Sigmoid colon (tissue), 7 donors: ENCODE data around the gene ZNF219. TPM values are rescaled to one million over a fixed set of nuclear protein-coding genes. Genes with fewer than 3 reads are reported as not detected.

ENCODE experiments used
- DNase-seq: peaks from one replicate; pipeline ENCODE4 v3.0.0-alpha.2; 2019
- H3K27ac ChIP-seq, 4 donors: fragments of 200-600 bp; sonication (generic); one replicate each; pipeline ENCODE4 v1.5.1; 2016 to 2019; ENCODE audit warnings: mild to moderate bottlenecking in 1 of 4
- H3K27me3 ChIP-seq, 3 donors: fragments of 200-600 bp; sonication (generic); one replicate each; pipeline ENCODE4 v1.5.1; 2019; ENCODE audit warnings: mild to moderate bottlenecking in 1 of 3
- H3K36me3 ChIP-seq, 4 donors: fragments of 200-600 bp; sonication (generic); one replicate each; pipeline ENCODE4 v1.5.1; 2016 to 2019
- H3K4me1 ChIP-seq, 4 donors: fragments of 200-600 bp; sonication (generic); one replicate each; pipeline ENCODE4 v1.5.1; 2017 to 2019
- H3K4me3 ChIP-seq, 4 donors: fragments of 200-600 bp; sonication (generic); one replicate each; pipeline ENCODE4 v1.5.1; 2017 to 2019; ENCODE audit warnings: mild to moderate bottlenecking in 2 of 4, moderate library complexity in 1 of 4
- H3K9me3 ChIP-seq, 4 donors: fragments of 200-600 bp in 3 of 4; sonication (generic) in 3 of 4; one replicate each; pipeline versions ENCODE4 v1.5.1 to v1.6.1; 2013 to 2019
- EP300 ChIP-seq, 4 donors: sonication (generic); formaldehyde crosslinking; IDR thresholded peaks; one replicate each; pipeline ENCODE4 v1.6.1; 2017; ENCODE audit warnings: antibody characterized with exemption in 4 of 4
- POLR2A ChIP-seq, 2 donors: fragments of 450-650 bp; IDR thresholded peaks; one replicate each; pipeline ENCODE4 v1.6.1; 2016; ENCODE audit warnings: antibody characterized with exemption in 2 of 2, mild to moderate bottlenecking in 2 of 2, moderate library complexity in 2 of 2
- POLR2AphosphoS5 ChIP-seq, 4 donors: sonication (generic); formaldehyde crosslinking; IDR thresholded peaks; one replicate each; pipeline ENCODE4 v1.6.1; 2017; ENCODE audit warnings: antibody characterized with exemption in 4 of 4
- WGBS, 2 donors: extraction: QIAGEN DNeasy Blood & Tissue Kit; methylation state at CpG; one replicate each; pipeline ENCODE4 v1.1.7; 2013; 5-methylcytosine and 5-hydroxymethylcytosine counted together
- intact Hi-C: fragments of 100-400 bp; cut with DNase I; formaldehyde crosslinking; loops from one replicate; pipeline ENCODE4 v1.15.1; 2023
- polyA plus RNA-seq, 3 donors: library from polyadenylated mRNA; stranded (reverse); fragments of 200-250 nt; gene quantifications; one replicate each; pipeline ENCODE4 v1.2.3, GENCODE V29; 2013
- total RNA-seq, 4 donors: library from RNA; depleted of rRNA; stranded (reverse); fragments of >200 nt; gene quantifications; one replicate each; pipeline ENCODE4 v1.1.0, GENCODE V29; 2016
- TF ChIP-seq, protein P1 (sequence below), 4 experiments: fragments of 450-650 bp in 3 of 4; fragments of 200-600 bp in 1 of 4; IDR thresholded peaks; one replicate each; pipeline ENCODE4 v1.5.1; 2016 to 2019; ENCODE audit warnings: antibody characterized with exemption in 4 of 4, mild to moderate bottlenecking in 3 of 4, moderate library complexity in 2 of 4
- donor health status: healthy with polysubstance abuse.
- donor health status: Bipolar disorder and iron deficiency.
- donor health status: healthy.

The ZNF219 gene
- total and polyA plus RNA-seq, 7 donors = 27.6 to 89.7 (median 48.2) TPM

- peaks cover 0 to 58% (median 50%) of the 10 kb centered on the region in 4 donors for H3K4me1 ChIP-seq
- TF ChIP-seq, protein P1, sequence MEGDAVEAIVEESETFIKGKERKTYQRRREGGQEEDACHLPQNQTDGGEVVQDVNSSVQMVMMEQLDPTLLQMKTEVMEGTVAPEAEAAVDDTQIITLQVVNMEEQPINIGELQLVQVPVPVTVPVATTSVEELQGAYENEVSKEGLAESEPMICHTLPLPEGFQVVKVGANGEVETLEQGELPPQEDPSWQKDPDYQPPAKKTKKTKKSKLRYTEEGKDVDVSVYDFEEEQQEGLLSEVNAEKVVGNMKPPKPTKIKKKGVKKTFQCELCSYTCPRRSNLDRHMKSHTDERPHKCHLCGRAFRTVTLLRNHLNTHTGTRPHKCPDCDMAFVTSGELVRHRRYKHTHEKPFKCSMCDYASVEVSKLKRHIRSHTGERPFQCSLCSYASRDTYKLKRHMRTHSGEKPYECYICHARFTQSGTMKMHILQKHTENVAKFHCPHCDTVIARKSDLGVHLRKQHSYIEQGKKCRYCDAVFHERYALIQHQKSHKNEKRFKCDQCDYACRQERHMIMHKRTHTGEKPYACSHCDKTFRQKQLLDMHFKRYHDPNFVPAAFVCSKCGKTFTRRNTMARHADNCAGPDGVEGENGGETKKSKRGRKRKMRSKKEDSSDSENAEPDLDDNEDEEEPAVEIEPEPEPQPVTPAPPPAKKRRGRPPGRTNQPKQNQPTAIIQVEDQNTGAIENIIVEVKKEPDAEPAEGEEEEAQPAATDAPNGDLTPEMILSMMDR (IDR thresholded peaks at IDR 0.05) = peak; percentile 74 to 88 (median 86)
- TF ChIP-seq POLR2AphosphoS5 (IDR thresholded peaks at IDR 0.05) (peak; percentile 95 to 96 (median 96)), EP300 (IDR thresholded peaks at IDR 0.05) (peak in 2 of 4 donors; percentile 13 to 54), POLR2A (IDR thresholded peaks at IDR 0.05) (peak; percentile 80 to 91)
- no peaks in the 10 kb centered on the region for H3K36me3 ChIP-seq
- no peaks in the 10 kb centered on the region for H3K9me3 ChIP-seq
- WGBS, 2 donors = 0% methylated on average over 62 of the region's 62 CpGs
- intact Hi-C loops = loop anchor here (1.0 to 10.0 kb wide), 3 partner anchors 12 to 249 kb away; partner anchors contain the start of gene ARHGEF40
- no peaks in the 10 kb centered on the region for H3K27me3 ChIP-seq
- H3K27ac ChIP-seq = peak overlapping the region; percentile 90 to 99 (median 96)
- peak overlapping the region; percentile 53 to 72 (median 59) for H3K4me3 ChIP-seq
- peak; percentile 98 for DNase-seq
These were observed 5.4 kb upstream of the ZNF219 start for GRCh38 chr14:21103710-21104447.

GRCh38 chr14:21103411-21103709, 4.9 kb upstream of the ZNF219 start:
- no peak for DNase-seq
- TF ChIP-seq POLR2AphosphoS5 (IDR thresholded peaks at IDR 0.05) (peak in 1 of 4 donors; percentile 2), EP300 (IDR thresholded peaks at IDR 0.05) (no peak), POLR2A (IDR thresholded peaks at IDR 0.05) (no peak)
- TF ChIP-seq, protein P1 (IDR thresholded peaks at IDR 0.05) = no peak
- WGBS, 2 donors = 0% methylated on average over 9 of the region's 9 CpGs
- H3K4me3 ChIP-seq = peak overlapping the region; percentile 53 to 72 (median 59)
- no peaks in the 10 kb centered on the region for H3K27me3 ChIP-seq
- H3K27ac ChIP-seq = peak overlapping the region; percentile 90 to 99 (median 96)
- no peaks in the 10 kb centered on the region for H3K9me3 ChIP-seq
- peaks cover 0 to 60% (median 51%) of the 10 kb centered on the region in 4 donors for H3K4me1 ChIP-seq
- H3K36me3 ChIP-seq = no peaks in the 10 kb centered on the region
- intact Hi-C loops = loop anchor here (10.0 kb wide), 1 partner anchor 249 kb away; no protein-coding TSS in a partner anchor

- H3K9me3 ChIP-seq = no peaks in the 10 kb centered on the region
- peak overlapping the region; percentile 53 to 72 (median 59) for H3K4me3 ChIP-seq
- peaks cover 0 to 60% (median 52%) of the 10 kb centered on the region in 4 donors for H3K4me1 ChIP-seq
- intact Hi-C loops = loop anchor here (10.0 kb wide), 1 partner anchor 248 kb away; no protein-coding TSS in a partner anchor
- no peaks in the 10 kb centered on the region for H3K27me3 ChIP-seq
- WGBS, 2 donors = 11 to 21% methylated on average over 9 of the region's 9 CpGs
- no peak for DNase-seq
- TF ChIP-seq, protein P1 (IDR thresholded peaks at IDR 0.05) = no peak
- no peak for TF ChIP-seq EP300 (IDR thresholded peaks at IDR 0.05)
- no peak for TF ChIP-seq POLR2A (IDR thresholded peaks at IDR 0.05)
- TF ChIP-seq POLR2AphosphoS5 (IDR thresholded peaks at IDR 0.05) = no peak
- peak overlapping the region; percentile 90 to 99 (median 96) for H3K27ac ChIP-seq
- no peaks in the 10 kb centered on the region for H3K36me3 ChIP-seq
These were observed 4.3 kb upstream of the ZNF219 start for GRCh38 chr14:21102521-21103410.

GRCh38 chr14:21101802-21102413, 3.5 kb upstream of the ZNF219 start:
- intact Hi-C loops = loop anchor here (10.0 kb wide), 1 partner anchor 247 kb away; no protein-coding TSS in a partner anchor
- Histone ChIP-seq H3K4me1 (peaks cover 0 to 63% (median 56%) of the 10 kb centered on the region in 4 donors), H3K4me3 (no peak overlapping the region), H3K9me3 (no peaks in the 10 kb centered on the region), H3K27ac (peak overlapping the region in 1 of 4 donors; percentile 11), H3K36me3 (no peaks in the 10 kb centered on the region), H3K27me3 (no peaks in the 10 kb centered on the region)
- DNase-seq = no peak
- TF ChIP-seq, protein P1 (IDR thresholded peaks at IDR 0.05) = no peak
- no peak for TF ChIP-seq POLR2AphosphoS5 (IDR thresholded peaks at IDR 0.05)
- no peak for TF ChIP-seq POLR2A (IDR thresholded peaks at IDR 0.05)
- no peak for TF ChIP-seq EP300 (IDR thresholded peaks at IDR 0.05)
- WGBS, 2 donors = 70 to 87% methylated on average over 8 of the region's 8 CpGs
